SU-DHL-6 (cell line): ENCODE data around the gene OR2T8.

ENCODE experiments used
- H2AFZ ChIP-seq: fragments of 200-600 bp; sonication (generic); 2 replicates; pipeline ENCODE4 v1.6.1; 2014; ENCODE audit warnings: low read depth, mild to moderate bottlenecking, moderate library complexity, mixed read lengths, antibody characterized with exemption, low read length; ENCODE audit not compliant: severe bottlenecking
- H3F3A ChIP-seq: fragments of 200-600 bp; shearing (Covaris generic); 2 replicates; pipeline ENCODE4 v1.6.0; 2016; ENCODE audit warnings: antibody characterized with exemption, mild to moderate bottlenecking; ENCODE audit not compliant: insufficient read depth
- H3K27ac ChIP-seq: fragments of 200-600 bp; sonication (generic); 2 replicates; pipeline ENCODE4 v1.5.1; 2016; ENCODE audit warnings: low read depth, mild to moderate bottlenecking, low read length, moderate library complexity, mixed read lengths
- H3K27me3 ChIP-seq: fragments of 200-600 bp; sonication (generic), shearing (Covaris generic); 2 replicates; pipeline ENCODE4 v1.6.0; 2014; ENCODE audit warnings: mild to moderate bottlenecking, low read length
- H3K36me3 ChIP-seq: fragments of 200-600 bp; sonication (generic); 2 replicates; pipeline ENCODE4 v1.6.1; 2014; ENCODE audit warnings: mild to moderate bottlenecking, low read length, mixed read lengths
- H3K4me2 ChIP-seq: fragments of 300-600, 200-600 bp; shearing (Covaris generic), sonication (generic); 2 replicates; pipeline ENCODE4 v1.6.0; 2014; ENCODE audit warnings: low read length, low read depth, mild to moderate bottlenecking; ENCODE audit not compliant: poor library complexity, severe bottlenecking
- H3K4me3 ChIP-seq: fragments of 200-600 bp; sonication (generic); 2 replicates; pipeline ENCODE4 v1.5.1; 2014; ENCODE audit warnings: antibody characterized with exemption, low read length, mild to moderate bottlenecking, mixed read lengths; ENCODE audit not compliant: insufficient read depth, poor library complexity, severe bottlenecking
- H3K79me2 ChIP-seq: fragments of 200-600 bp; sonication (generic); 2 replicates; pipeline ENCODE4 v1.6.1; 2014; ENCODE audit warnings: mild to moderate bottlenecking, low read length, moderate library complexity; ENCODE audit not compliant: insufficient read depth
- H3K9ac ChIP-seq: fragments of 200-600 bp; sonication (generic); 2 replicates; pipeline ENCODE4 v1.7.0; 2014; ENCODE audit warnings: mild to moderate bottlenecking, low read length
- H3K9me2 ChIP-seq: fragments of 200-600 bp; sonication (generic); replicated peaks from 2 replicates; pipeline ENCODE4 v1.6.1; 2014; ENCODE audit warnings: low read length; ENCODE audit not compliant: insufficient read depth
- H3K9me3 ChIP-seq: fragments of 200-600 bp; sonication (generic); 2 replicates; pipeline ENCODE4 v1.6.1; 2014; ENCODE audit warnings: low read length, mixed read lengths; ENCODE audit not compliant: insufficient read depth
- H4K20me1 ChIP-seq: fragments of 200-600 bp; sonication (generic); 2 replicates; pipeline ENCODE4 v1.6.1; 2014; ENCODE audit warnings: low read depth, mild to moderate bottlenecking, antibody characterized with exemption, low read length, moderate library complexity, mixed read lengths
- CTCF ChIP-seq: fragments of 200-600 bp; sonication (generic); IDR thresholded peaks from one replicate; pipeline ENCODE4 v1.5.1; 2017; ENCODE audit warnings: antibody characterized with exemption, mild to moderate bottlenecking, low read length, moderate library complexity; ENCODE audit not compliant: insufficient read depth, poor library complexity, severe bottlenecking
- EZH2phosphoT487 ChIP-seq: fragments of 200-600 bp; sonication (generic), shearing (Covaris generic); conservative IDR thresholded peaks from 2 replicates; pipeline ENCODE4 v1.6.1; 2018; ENCODE audit warnings: mild to moderate bottlenecking, antibody characterized with exemption, low read length, moderate library complexity, mixed read lengths

The OR2T8 gene

DNA sequence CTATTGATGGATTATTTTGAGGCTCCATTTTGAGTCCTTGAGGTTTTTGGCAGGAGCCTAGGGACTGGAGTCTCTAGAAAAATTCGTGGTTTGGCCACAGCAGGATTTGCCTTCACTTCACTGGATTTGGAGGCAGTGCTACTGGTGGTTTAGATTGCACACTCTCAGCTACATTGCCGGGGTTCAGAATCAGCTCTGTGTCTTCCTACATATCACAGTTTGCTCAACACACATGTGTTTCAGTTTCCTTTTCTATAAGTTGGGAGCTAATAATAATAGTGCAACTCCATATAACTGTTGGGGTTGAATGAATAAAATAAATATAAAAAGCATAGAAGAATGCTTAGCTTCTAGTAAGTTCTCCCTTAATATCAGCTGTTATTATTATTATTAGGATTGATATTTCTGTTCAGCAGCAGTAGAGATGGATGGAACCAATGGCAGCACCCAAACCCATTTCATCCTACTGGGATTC is 24.9 kb upstream of the OR2T8 start, which contains the start of gene OR2W3:
Gene OR2W3, plus strand, starts transcription at position 425 of the 475 bp plus-strand sequence. Its CDS starts 0 bp downstream, at position 425.
- no peak for TF ChIP-seq EZH2phosphoT487
- Histone ChIP-seq H3F3A (no peaks in the 10 kb centered on the region), H3K4me3 (no peak within 1 kb of the TSS), H3K27ac (no peak within 1 kb of the TSS), H3K79me2 (no peaks in the 10 kb centered on the region), H2AFZ (no peak within 1 kb of the TSS), H3K9me3 (no peaks in the 10 kb centered on the region), H3K4me2 (no peak within 1 kb of the TSS), H3K36me3 (no peaks in the 10 kb centered on the region), H3K9me2 (no peaks in the 10 kb centered on the region), H4K20me1 (no peaks in the 10 kb centered on the region), H3K27me3 (no peaks in the 10 kb centered on the region), H3K9ac (no peak within 1 kb of the TSS)

- Histone ChIP-seq H3K4me2 (no peak overlapping the region), H3K9ac (no peak overlapping the region), H3F3A (no peaks in the 10 kb centered on the region), H3K79me2 (no peaks in the 10 kb centered on the region), H2AFZ (no peak overlapping the region), H4K20me1 (no peaks in the 10 kb centered on the region), H3K36me3 (no peaks in the 10 kb centered on the region), H3K9me2 (no peaks in the 10 kb centered on the region), H3K27ac (no peak overlapping the region), H3K4me3 (no peak overlapping the region), H3K9me3 (no peaks in the 10 kb centered on the region), H3K27me3 (no peaks in the 10 kb centered on the region)
- TF ChIP-seq EZH2phosphoT487, result no peak
- no peak for TF ChIP-seq CTCF
Observed at GRCh38 chr1:247895976-247896375, 24.1 kb upstream of the OR2T8 start.

DNA sequence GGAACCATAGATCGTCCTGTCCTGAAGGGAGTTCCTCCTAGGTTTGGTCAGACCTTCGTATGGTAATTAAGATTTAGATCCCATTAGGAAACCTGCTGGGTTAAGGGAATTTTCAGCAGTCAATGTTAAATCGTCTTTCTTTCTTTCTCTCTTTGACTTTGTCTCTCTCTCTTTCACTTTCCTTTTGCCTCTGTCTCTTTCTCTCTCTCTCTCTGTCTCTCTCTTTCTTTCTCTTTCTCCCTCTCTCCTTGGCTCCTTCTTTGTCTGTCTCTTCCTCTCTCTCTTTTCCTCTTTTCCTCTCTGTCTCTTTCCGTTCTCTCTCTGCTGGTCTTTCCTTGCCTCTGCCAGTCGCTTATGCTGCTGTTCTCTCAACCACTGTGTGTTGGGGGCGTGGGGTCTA is 15.9 kb upstream of the OR2T8 start:
- no peaks in the 10 kb centered on the region for H3K9me3 ChIP-seq
- H3K36me3 ChIP-seq, result no peaks in the 10 kb centered on the region
- TF ChIP-seq CTCF (no peak), EZH2phosphoT487 (no peak)
- no peak overlapping the region for H3K27ac ChIP-seq
- H3K27me3 ChIP-seq, result no peaks in the 10 kb centered on the region
- no peak overlapping the region for H2AFZ ChIP-seq
- no peaks in the 10 kb centered on the region for H3K79me2 ChIP-seq
- no peaks in the 10 kb centered on the region for H4K20me1 ChIP-seq
- no peak overlapping the region for H3K4me3 ChIP-seq
- H3K4me2 ChIP-seq, result no peak overlapping the region
- no peaks in the 10 kb centered on the region for H3K9me2 ChIP-seq
- no peaks in the 10 kb centered on the region for H3F3A ChIP-seq
- H3K9ac ChIP-seq, result no peak overlapping the region

GRCh38 chr1:247905181-247905580 is 14.9 kb upstream of the OR2T8 start:
- H2AFZ ChIP-seq, result no peak overlapping the region
- TF ChIP-seq EZH2phosphoT487 (no peak), CTCF (no peak)
- H3K27ac ChIP-seq, result no peak overlapping the region

More at GRCh38 chr1:247905181-247905580, 14.9 kb upstream of the OR2T8 start:
- H3K27me3 ChIP-seq, result no peaks in the 10 kb centered on the region
- H3K9me2 ChIP-seq, result no peaks in the 10 kb centered on the region
- no peak overlapping the region for H3K4me3 ChIP-seq
- H4K20me1 ChIP-seq, result no peaks in the 10 kb centered on the region
- no peaks in the 10 kb centered on the region for H3F3A ChIP-seq
- H3K79me2 ChIP-seq, result no peaks in the 10 kb centered on the region
- no peaks in the 10 kb centered on the region for H3K36me3 ChIP-seq
- H3K9ac ChIP-seq, result no peak overlapping the region
- no peaks in the 10 kb centered on the region for H3K9me3 ChIP-seq
- H3K4me2 ChIP-seq, result no peak overlapping the region
